Activated CD4-positive, alpha-beta T cell treated with anti-CD3 and anti-CD28 coated beads for 4 hours (primary cell): ENCODE results near the gene SLC25A43.

Experiments
- DNase-seq, 2 donors: peaks; one replicate each; pipeline ENCODE4 v3.0.0-alpha.2; 2020

SLC25A43 gene

GRCh38 chrX:119501511-119502148 is 102.5 kb downstream of the SLC25A43 start:
- DNase-seq, result no peak

DNA sequence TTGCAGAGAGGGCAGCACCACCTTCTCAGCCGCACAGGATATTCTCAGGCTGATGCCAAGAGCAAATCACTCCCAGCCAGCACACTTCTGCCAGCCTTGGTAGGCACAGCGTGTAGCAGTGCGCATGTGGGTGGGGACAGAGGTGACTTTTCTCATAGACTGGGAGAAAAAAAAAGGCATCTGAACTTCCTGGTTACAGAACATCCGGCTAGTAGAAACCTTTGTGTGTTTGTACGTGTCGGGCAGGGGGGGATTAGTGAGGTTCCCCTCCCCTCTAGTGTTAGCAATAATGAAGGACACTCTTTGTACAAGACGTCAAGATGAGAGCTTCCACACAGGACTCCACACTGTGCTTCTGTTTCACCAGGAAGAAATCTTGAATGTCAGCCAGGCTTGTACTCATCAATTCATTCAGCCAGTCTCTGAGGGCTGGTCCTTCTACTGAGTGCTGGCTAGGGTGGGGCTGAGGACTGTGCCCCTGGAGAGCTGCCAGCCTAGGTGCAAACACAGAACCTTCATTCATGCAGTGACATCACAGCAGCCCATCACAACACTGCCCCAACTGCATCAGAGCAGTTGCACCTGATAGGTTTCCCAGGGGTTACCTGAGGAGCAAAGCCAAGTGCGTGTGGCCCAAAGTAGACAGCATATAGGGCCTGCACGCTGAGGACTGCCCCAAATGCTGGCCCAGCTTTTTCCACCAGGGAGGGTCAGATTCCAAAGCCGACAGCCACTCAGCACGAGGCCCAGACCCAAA is 103.8 kb downstream of the SLC25A43 start:
- DNase-seq, result peak in 1 of 2 donors; percentile 26

DNA sequence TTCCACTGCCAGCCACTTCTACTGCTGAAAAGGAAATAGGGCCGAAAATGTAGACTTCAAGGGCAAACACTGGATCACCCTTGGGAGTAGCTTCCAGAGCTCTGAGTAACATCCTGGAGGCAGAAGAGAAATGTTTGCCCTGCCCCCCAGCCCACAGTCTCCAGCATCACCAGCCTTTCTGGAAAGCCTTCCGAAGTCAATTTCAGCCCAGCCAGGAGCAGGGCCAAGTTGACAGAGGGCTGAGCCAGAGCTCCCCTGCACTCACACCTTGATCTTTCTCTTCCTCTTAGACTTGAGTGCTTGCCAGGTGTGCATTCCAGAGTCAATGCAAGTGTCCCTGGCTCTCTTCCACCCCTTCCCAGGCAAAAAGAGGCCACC is 104.3 kb downstream of the SLC25A43 start:
- DNase-seq, result no peak
